IPS-NIHi11 (cell line): ENCODE measurements around the gene NDUFA11.

Source experiments
- DNase-seq: peaks from one replicate; pipeline ENCODE4 v3.0.0; 2012; ENCODE audit warnings: mixed read lengths, low spot score

NDUFA11 gene

DNA sequence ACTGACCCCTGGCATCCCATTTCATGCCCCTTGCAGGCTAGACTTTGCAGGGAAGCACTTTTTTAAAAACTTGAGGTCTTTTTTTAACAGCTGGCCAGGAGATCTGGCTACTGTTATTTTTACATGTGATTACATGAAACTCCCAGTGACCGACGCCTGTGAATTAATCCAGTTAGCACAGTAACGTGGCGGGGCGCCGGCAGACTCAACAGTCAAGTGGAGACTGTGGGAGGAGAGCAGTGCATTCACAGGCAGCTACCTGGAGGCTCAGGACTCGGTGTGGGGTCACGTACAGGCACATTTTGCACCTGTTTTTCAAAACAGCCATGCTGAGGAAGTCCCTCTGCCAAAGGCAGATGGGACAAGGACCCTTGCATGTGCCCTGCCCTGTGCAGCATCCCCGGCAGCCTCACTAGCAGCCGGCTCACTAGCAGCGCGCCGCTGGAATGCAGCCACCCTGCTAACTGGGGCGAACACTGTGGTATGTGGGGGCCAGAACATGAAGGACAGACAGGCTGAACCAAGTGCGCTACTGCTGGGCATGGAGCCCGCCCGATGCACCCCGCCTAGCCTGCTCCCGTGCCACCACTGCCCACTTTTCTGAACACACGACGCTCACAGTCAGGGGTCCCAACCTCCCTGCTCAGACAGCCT, 29.1 kb upstream of the NDUFA11 start:
- no peak for DNase-seq

DNA sequence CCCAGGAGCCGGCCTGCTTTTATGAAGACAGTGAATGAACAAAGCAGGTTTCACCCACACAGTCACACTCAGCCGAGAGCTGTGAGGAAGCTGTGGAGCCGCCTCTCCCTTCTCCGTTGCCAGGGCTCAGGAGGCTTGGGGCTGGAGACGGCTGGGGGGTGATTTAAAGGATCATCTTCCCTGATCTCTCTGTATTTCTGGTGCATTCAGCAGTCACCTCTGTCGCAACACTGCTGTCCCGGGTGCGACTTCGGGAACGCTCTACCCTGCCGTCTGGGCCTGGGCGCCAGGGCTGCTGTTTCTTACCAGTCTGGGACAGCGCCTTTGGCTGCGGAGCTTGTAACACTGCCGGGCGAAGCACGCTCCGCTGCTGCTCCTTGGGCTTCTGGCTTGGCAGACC, 28.6 kb upstream of the NDUFA11 start:
- DNase-seq: no peak

DNA sequence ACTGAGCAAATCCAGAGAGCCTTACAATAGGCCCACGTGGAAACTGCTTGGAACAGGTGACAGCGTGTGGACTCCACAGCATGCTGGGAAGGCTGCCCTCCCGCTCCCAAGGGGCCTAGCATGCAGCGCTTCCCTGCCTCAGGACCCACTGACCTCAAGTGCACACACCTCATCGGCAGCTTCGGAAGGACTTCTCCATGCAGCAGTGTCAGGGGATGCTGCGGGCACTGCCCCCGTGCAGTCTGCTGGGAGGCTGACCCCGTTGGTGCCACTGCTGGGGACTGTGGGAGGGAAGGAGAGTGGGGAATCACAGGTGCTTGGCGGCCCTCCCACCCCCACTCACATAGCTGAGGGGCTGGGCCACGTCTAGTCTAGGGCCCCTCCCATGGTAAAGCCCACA, 27.7 kb upstream of the NDUFA11 start:
- DNase-seq: no peak

DNA sequence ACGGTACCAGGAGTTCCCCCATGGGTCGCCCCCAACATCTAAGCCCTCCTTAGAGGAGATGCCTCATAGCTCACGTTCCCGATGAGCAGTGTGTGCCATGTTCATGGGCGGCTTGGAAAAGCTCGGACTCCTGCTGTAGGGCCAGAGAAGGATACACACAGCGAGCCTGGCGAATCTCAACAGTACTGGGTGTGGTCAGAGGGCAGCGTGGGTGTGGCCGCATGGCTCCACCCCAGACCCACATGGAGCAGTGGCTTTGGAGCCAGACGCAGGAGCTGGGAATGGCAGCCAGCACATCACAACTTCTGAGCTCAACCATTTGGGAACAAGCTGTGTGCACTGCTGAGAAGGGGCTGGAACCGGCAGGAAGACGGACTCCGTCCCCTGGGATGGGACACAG, 26.0 kb upstream of the NDUFA11 start:
- DNase-seq: no peak

DNA sequence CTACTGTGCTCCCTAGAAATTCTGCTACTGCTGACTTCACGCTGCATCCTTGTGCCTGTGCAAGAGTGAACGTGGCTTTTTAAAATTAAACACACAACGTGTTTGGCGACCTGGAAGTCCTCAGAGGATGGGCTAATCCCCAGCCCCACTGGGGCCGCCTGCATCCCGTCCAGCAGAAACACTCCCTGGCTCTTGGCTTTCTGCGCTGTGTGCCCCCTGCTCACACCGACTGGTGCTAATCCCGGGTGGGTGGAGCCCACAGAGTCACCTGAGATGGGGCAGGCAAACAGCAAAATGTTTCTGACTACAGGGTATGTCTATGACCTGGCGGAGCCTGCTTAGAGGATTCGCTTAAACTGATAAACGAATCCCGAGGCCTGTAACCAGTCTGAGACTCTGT, 25.6 kb upstream of the NDUFA11 start:
- DNase-seq: no peak

DNA sequence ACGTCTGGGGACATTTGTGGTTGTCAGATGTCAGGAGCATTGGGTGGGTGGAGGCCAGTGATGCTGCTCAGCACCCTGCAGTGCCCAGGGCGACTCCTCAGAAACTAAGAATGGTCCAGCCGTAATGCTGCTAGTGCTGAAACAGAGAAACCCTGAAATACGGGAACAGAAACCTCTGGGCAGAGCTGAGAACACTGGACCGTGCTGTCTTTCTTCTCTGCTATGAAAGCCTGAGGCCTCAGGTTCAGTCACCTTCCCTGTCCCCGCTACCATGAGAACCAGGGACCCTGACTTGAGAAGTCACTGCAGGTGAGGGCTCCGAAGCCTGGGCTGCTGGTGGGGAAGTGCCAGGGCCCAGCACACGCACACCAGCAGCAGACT, 23.8 kb upstream of the NDUFA11 start:
- no peak for DNase-seq

DNA sequence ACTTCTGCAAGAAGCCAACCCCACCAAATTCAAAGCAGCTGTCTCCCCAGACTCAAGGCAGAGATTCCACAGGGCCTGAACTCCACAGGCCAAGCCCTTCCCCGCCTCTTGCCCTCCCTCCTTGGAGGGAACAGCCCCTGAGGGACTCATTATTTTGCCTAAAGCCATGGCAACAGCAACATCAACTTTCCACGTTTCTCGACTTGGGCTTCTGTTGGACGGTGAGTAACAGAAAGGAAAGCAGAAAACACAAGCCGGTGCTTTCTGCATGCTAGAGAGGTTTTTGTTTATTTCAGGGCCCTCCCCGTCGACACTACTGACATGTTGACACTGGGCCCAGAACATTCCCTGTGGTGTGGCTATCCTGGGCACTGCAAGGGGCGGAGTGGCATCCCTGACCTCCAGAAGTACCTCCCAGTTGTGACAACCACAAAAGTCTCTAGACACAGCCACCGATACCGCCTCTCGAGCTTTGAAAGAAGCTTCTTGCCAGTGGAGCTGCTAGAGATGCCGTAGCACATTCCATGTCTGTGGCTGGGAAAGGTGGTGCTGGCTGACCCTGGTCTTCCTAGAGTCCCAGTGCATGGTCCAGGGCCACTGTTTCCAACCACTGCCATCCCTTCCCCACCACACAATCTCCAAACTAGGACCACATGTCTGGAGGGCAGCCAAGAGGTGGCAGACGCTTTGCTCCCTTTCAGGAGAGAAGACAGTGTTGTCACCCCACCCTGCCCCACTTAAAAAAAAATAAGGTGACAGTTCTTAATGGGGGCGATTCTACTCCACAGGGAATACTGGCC, 23.3 kb upstream of the NDUFA11 start:
- DNase-seq: no peak

DNA sequence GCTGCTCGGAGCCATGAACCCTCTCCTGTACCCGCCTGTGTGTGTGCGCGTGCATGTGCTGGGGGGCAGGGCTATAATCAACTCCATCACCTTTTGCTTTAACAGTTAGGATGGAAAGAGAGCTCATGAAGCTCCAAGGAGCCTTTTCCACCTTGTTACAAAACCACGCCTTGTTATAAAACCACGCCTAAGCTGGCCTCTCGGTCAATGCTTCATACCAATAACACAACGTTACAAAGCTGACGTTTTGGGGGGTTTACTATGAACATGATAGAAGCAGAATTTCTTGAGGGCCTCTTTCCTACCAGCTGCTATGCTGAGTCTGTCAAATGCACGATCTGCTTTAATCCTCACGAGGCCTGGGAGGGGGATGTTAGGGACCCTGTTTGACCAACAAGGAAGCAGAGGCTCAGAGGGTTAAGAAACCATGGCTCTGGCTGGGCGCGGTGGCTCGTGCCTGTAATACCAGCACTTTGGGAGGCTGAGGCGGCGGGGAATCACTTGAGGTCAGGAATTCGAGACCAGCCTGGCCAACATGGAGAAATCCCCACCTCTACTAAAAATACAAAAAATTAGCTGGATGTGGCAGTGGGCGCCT, 22.3 kb upstream of the NDUFA11 start:
- no peak for DNase-seq

DNA sequence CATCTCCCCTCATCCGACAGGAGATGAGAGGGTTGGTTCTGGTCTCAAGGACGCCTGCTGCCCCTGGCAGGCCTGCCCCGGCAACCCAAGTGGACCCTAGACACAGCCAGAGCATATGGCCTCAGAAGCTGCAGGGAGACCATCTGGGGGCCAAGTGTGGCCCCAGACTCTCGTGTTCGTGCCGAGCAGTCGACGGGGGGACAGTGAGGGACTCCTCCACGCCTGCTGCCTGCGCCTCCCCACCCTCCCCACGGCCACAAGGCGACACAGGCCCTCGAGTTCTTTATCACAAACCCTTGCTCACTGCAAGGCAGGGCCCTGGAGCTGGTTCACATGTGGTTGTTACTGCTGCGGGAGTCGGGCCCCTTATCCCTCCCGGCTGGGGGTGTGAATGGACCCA, 19.8 kb upstream of the NDUFA11 start:
- no peak for DNase-seq

DNA sequence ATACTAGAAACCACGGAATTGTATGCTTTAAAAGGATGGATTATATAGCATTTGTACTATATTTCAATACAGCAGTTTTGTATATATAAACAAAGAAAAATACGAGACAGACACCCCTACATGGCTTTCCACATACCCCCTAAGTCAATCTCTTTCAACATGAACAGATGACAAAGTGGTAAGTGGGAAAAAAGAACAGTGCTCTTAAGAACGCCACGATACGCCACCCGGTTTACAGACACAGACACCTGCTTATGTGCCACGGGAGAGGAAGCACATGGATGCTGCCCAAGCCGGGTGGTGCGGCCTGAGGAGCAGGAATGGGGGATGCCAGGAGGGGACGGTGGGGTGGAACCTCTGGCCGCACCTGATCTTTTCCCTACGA, 18.6 kb upstream of the NDUFA11 start:
- DNase-seq: no peak

DNA sequence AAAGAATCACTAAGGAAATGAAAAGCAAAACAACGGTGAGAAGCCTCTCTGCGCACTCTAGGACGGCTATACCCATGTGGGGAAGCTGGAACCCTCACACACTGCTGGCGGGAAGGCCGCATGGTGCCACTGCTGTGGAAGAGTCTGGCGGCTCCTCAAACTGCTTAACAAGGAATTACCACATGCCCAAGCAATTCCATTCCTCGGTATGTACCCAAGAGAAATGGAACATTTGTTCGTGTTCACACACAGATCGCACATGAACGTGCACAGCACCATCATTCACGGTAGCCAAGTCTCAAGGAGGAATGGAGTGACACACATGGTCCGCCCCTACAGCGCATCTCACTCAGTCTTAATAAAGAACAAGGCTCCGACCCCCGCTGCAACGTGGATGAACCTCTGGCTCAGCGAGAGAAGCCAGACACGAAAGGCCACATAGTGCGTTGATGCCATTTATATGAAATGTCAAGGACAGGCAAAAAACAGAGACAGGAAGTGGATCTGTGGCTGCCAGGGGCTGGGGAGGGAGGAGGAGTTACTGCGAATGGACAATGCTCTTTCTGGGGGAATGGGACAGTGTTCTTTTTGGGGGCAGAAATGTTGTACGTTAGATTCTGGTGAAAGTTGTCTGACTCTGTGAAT, 18.0 kb upstream of the NDUFA11 start:
- DNase-seq: no peak

DNA sequence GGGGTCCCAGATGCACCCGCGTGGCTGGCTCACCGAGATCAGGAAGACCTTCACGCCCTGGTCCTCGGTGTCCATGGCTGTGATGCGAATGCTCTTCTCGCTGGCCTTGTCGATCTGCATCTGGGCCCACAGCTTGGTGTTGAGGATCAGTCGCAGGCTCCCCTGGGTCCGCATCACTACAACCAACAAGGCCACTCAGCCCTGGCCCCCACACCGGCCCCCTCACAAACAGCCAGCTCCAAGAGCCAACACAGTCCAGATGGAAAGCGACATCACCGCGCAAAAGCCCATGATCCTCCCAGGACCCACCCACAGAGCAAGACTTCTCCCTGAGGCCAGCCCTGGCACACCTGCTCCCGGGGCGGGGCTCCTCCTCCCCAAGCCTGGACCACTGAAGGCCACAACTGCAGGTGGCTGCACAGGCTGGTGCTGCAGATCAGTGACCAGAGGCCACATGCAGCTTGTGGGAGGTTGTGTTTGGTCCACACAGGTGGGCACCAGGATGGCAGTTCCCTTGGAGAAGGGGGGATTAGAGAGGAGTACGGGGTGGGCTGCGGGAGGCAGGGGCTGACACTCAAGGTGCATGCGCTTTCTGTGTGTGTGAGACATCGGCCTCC, 15.0 kb upstream of the NDUFA11 start:
- DNase-seq: no peak

DNA sequence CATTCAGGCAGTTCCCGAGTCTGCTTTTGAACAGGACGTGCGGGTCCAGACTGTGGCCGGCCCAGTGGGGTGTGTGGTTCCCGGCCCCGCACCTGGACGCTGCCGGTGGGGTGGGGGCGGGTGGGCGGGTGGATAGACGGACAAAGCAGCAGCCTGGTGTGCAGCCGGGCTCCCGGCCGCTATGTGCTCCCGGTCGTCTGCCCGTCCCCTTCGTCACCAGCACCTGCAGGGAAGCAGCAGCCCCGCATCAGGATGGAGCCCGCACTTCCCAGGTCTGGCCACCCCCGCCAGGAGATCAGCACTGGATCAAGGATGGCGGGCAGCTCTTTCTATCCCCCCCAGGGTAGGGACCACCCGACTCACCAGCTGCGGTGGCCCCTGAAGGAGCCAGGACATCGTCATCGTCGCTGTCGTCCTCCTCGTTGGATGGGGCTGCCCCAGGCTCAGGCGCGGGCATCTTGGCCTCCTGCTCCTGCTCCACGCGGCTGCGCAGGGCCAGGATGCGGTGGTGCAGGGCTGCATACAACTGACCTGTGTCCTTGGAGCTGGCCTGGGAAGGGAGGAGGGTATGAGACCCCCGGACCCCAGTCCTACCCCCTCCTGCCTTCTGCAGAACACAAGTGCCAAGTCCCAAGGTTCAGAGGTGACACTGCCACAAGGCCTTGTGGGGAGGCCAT, 14.0 kb upstream of the NDUFA11 start:
- no peak for DNase-seq

DNA sequence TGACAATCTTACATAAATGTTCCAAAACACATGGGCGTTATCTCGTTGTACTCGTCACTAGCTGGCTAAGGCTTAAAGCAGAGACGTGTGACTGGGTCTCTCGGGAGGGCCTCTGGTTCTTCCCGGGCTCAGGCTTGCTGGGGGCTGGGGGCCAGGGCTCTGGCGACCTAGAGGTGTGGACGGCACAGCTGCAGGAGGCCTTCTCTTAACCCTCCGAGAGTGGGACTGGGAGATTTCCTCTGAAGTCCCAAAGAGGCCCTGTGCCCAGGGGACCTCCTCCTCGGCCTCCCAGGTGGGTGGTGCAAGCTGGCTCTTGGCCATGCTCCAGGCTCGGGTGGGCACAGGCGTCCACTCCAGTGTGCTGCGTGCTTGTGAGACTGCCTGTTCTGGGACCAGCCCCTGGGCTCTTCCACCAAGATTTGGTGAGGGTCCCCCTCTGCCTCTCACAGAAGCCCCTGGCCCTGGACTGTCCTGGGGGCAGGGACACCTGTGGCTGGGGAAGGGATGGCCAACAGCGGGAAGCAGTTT, 12.7 kb upstream of the NDUFA11 start:
- DNase-seq: no peak

DNA sequence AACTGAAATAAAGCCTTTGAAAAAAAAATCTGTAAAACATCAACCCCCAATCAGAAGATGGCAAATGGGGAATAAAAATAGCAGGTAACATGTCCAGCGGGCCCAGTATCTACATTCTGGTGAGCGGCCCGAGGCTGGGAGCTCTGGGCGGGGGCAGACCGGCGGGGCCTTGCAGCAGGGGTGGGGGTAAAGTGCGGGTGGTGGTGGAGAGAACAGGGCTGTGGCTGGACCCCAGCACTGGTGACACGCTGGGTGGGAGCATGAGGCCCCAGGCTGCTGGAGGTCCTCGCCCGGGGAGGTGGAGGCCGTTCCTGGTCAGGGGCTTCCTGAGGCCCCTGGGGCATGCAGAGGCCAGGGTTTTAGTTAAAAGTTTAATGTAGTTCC, 12.2 kb upstream of the NDUFA11 start:
- DNase-seq: no peak

DNA sequence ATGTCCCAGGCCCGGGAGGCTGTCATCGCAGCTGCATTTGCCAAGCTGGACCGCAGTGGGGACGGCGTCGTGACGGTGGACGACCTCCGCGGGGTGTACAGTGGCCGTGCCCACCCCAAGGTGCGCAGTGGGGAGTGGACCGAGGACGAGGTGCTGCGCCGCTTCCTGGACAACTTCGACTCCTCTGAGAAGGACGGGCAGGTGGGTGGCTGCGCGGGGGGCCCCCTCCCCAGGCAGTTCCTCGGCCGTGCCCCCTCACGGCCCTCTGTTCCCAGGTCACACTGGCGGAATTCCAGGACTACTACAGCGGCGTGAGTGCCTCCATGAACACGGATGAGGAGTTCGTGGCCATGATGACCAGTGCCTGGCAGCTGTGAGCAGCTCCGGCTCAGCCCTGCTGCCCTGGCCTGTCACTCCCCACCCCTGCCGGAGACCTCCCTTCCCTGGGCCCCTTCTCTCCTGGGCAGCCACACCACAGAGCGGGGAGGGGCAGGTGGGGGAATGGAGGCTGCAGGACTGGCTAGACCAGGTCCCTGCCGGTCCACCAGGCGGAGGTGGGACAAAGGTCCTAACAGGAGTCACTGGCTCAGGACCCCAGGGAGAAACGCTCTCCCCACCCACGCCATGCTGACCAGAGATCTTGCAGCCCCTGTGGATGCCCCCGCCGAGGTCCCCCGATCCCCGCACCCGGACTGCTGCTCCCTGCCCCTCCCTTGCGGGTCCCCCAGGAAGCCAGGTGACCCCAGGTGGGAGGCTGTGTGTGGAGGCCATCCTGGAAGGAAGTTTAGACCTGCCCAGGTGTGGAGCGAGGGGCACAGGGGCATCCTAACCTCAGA, 11.6 kb upstream of the NDUFA11 start:
- peak; percentile 54 for DNase-seq

DNA sequence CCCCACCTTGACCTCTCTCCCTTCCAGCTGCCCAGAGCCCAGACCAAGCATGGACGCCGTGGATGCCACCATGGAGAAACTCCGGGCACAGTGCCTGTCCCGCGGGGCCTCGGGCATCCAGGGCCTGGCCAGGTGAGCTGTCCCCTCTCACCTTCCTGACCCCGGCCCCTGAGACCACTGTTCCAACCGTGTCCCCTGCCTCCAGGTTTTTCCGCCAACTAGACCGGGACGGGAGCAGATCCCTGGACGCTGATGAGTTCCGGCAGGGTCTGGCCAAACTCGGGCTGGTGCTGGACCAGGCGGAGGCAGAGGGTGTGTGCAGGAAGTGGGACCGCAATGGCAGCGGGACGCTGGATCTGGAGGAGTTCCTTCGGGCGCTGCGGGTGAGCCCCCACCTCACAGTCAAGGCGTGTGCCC, 10.8 kb upstream of the NDUFA11 start:
- no peak for DNase-seq

DNA sequence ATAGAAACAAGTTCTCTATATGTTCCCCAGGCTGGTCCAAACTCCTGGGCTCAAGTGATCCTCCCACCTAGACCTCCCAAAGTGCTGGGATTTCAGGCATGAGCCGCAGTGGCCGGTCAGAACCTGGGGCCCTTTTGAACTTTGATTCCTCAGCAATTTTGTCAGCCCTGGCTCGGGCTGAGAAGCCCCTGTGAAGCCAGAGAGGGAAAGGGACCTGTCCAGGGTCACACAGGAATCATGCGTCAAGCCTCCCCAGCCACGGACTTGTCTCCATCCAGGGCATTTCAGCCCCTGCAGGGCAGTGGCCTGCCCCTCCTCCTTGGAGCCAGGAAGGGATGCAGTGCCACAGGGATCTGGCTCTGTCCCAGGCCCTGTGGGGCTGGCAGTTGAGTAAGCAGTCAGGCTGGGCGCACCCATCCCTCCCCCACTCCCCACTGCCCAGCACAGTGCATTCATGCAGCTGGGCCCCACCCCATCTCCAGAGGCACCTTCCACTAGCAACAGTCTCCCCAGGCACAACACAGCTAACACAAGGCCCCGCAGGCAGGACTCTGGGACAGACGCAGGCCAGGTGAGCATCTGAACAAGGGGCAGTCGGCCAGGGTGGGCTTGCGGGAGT, 10.3 kb upstream of the NDUFA11 start, which contains the start of gene CAPS:
Gene CAPS (plus strand): TSS at position 516 of the 619 bp plus-strand sequence. CDS start 153 bp downstream, outside the sequence.
- DNase-seq: peak; percentile 53

DNA sequence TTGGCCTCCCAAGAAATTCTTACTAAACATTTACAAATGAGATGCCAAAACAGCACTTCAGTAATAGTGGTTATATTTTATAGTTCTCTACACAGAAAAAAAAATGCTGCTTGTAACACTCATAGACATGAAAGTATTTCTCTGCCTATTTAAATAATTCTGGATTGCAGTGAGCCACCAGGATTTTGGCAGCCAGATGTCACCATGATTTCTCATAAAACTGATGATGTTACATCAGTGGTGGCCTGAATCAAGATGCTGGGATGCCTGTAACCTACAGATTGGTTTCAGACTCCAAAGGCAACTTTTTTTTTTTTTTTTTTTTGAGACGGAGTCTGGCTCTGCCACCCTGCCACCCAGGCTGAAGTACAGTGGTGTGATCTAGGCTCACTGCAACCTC, 7.8 kb upstream of the NDUFA11 start:
- DNase-seq: no peak

DNA sequence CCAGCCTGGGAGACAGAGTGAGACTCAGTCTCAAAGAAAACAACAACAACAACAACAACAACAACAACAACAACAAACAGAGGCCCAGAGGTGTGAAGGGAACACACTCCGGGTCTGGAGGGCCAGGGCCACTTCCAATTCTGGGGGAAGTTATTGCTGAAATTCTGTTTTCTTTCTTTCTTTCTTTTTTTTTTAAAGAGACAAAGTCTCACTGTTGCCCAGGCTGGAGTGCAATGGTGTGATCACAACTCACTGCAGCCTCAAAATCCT, 7.0 kb upstream of the NDUFA11 start:
- no peak for DNase-seq
